ENCODE measurements around the gene TNFSF8.

The TNFSF8 gene, protein sequence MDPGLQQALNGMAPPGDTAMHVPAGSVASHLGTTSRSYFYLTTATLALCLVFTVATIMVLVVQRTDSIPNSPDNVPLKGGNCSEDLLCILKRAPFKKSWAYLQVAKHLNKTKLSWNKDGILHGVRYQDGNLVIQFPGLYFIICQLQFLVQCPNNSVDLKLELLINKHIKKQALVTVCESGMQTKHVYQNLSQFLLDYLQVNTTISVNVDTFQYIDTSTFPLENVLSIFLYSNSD

DNA sequence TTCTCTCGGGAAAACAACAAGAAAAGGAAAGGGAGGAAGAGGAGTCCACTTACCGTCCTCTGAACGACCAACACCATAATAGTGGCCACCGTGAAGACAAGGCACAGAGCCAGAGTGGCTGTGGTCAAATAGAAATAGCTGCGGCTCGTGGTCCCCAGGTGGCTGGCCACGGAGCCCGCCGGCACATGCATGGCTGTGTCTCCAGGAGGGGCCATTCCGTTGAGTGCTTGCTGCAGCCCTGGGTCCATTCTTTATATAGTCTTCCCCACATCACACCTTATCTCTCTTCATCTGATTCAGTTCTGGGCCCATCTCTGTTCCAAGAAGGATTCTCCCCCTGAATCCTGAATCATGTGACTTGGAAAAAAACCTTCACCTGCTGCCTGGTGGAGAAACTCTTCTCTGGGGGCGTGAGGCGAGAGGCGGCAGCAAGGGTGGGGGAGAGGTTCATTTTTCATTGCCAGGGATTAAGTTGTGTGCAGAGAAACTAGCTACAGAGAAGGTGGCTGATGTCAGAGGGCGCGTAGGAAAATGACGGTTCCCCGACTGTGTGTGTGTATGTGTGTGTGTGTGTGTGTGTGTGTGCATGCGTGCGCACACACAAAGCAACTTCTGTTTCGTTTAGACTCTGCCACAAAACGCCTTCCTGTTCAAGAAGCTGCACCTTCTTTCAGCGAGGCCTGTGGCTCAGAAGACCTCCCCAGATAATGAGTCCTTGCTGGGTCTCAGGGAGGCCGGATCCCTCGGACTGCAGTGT, at the start of gene TNFSF8:
Gene TNFSF8 (minus strand): TSS at position 536 of the 757 bp plus-strand sequence. CDS start 288 bp downstream, at position 248.
- DNase-seq (ENCODE audit: low spot score): no peak
- FAIRE-seq: no peak

DNA sequence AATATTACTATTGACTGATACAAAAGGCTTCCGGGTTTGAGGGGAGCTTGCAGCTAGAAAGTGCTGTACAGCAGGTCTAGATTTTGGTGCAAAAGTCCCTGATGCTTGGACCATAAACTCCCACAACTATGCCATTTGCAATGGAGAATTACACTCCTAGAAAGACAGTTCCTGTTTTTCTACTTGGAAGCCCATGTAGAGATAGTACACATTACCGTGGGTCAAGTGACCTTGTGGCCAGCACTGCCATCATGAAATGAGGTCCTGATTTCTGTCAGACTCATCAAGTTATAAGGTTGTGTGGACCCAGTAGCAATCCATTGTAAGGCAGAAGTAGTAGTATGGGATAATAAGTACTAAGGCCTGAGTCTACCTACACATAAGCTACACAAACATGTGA, 42.8 kb upstream of the TNFSF8 start:
- DNase-seq (ENCODE audit: low spot score): no peak
- no peak for FAIRE-seq

DNA sequence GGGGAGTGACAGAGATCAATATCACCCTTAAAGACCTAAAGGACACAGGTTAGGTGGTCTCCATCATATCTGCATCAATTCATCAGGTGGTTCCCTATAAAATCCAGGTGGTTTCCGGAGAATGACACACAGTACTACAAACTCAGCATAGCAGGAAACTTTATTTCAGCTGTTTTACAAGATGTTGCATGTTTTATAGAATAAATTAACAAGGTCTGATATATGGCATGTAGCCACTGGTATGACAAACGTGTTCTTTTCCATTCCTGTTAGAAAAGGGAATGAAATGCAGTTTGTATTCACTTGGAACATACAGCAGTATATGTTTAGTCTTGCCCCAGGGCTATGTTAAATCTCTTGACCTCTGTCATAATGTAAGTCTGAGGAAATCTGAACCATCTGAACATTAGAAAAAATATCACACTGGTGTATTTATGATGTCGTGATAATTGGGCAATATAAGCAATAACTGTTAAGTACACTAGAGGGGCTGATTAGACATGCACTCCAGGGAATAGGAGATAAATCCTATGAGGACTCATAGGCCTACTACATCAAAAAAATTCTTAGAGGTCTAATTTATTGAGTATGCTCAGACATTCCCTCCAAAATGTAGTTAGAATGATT, 42.2 kb upstream of the TNFSF8 start:
- FAIRE-seq (no peak), DNase-seq (ENCODE audit: low spot score) (no peak)

DNA sequence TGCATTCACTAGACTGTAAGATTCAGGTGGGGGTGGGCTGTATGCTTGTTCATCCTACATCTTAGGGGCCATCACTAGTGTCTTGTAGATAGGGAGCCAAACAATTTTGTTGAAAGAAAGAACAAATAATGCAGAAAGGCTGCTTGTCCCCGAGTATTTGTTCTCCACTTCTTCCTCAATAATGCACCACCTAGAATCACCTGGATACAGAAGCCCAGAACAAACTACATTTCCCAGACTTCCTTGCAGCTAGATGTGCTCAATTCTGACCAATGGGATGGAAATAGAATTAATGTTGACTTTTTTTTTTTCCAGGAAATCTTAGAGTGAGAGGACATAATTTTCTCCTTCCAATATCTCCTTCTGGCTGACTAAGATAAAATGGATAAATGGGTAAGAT, 38.9 kb upstream of the TNFSF8 start:
- FAIRE-seq (no peak), DNase-seq (ENCODE audit: low spot score) (no peak)

DNA sequence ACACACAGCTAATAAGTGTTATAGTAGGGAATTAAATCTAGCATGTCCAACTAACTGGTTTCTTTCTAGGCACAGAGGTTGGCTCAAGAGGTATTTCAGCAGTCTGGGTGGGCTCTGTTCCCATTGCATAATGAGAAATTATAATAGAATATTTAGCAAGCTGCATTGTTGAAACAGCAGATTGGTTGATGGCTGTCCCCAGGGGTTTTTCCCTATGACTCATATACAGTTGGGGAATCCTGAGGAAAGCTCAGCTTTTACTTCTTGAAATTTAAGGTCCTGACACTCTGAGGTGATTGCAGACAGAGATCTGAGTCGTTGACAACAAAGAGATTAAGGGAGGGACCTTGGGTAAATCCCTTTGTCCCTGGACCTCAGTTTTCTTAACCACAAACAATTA, 38.3 kb upstream of the TNFSF8 start:
- FAIRE-seq: peak; percentile 65
- DNase-seq (ENCODE audit: low spot score): peak; percentile 36

DNA sequence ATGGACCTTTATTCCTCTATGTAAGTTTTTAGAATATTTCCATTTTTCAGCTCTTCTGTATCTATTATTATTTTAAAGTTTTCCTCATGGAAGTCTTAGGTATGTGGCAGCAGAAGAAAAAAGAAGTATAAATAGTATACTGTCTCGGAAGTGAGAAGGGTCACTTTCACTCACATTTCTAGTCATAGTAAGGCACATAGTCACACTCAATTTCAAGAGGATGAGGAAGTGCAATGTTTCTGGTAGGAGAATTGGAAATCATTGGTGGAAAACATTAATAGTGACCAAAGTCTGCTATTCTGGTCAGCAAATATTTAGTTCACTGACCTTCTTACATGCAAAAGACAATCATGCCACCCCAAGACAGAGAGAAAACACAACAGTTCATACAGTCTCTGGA, 35.2 kb upstream of the TNFSF8 start:
- FAIRE-seq (no peak), DNase-seq (ENCODE audit: low spot score) (no peak)

DNA sequence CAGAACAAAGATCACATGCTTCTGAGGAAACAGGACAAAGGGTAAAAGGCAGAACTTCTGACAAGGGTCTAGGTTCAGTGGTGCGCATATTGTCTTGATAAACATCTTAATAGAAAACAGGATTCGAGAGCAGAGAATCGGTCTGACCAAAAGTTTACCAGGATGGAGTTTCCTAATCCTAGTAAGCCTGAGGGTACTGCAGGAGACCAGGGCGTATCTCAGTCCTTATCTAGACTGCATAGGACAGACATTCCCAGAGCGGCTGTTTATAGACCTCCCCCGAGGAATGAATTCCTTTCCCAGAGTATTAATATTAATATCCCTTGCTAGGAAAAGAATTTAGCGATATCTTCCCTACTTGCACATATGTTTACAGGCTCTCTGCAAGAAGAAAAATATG, 32.4 kb upstream of the TNFSF8 start:
- DNase-seq (ENCODE audit: low spot score) (no peak), FAIRE-seq (no peak)

DNA sequence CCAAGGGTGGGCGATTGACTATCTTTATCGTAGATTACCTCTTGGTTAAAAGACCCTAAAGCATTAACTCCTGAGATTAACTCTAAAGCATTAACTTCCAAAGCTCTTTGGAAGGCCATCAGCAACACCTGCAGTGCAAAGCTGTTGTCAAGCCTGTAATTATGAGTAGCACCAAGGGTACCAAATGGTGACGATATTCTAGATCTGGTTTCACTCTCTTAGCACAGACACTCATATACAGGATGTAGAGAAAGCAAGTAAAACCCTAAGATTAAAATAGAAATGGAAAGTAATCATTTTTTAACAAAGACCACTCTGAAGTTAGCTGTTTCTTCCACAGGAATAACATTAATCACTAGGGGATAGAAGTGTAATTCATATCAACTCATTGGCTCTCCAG, 29.9 kb upstream of the TNFSF8 start:
- no peak for FAIRE-seq
- DNase-seq (ENCODE audit: low spot score): no peak

DNA sequence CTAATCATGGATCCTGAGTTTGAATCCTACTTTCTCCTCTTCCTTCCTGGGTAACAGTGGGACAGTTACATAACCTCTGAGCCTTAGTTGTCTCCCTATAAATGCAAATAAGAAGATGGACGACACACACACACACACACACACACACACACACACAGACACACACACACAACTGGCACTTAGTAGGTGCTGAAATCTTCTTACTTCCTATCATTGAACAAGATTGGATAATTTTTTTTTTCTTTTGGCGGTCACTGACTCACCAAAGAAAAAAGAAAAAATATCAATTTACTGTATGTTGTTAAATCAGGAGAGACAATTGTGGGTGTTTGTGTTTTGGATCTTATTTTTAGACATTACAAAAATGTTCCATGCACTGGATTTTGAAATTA, 28.4 kb upstream of the TNFSF8 start:
- FAIRE-seq (no peak), DNase-seq (ENCODE audit: low spot score) (no peak)

DNA sequence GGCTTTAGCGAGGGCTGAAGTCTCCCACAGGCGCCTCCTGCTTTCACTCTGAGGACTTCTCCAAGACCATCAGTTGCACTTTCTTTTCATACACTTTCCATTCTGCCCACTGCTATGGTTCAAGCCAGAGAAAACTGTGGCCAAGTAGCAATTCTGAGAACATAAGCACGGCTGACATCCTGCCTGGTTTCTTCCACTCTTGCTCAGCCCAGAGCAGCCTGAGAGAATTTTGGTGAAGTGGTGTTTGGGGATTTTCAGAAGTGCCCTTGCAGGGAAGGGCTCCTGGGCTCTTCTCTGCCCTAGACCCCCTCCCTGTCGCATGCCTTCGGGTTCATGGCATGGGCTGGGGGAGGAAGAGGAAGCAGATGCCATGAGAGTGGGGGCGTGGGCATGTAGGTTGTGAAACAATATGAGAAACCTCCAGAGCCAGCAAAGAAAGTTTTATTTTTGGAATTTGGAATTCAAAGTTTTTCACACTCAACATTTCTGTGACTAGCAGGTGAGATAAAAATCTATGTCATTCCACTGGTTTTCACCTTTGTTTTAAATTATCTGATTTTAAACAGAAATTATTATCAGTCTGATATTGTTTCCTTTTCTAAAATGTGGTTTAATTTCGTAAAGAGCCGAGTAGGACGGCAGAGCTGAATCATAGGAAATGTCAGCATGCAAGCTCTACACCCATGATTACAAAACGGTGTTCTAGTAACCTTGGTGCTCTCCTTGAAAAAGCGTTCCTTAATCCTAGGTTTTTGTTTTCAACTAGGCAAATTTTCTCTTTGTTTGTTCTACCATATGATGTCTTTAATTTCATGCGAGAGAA, 27.8 kb upstream of the TNFSF8 start:
- DNase-seq (ENCODE audit: low spot score): no peak
- FAIRE-seq: no peak

DNA sequence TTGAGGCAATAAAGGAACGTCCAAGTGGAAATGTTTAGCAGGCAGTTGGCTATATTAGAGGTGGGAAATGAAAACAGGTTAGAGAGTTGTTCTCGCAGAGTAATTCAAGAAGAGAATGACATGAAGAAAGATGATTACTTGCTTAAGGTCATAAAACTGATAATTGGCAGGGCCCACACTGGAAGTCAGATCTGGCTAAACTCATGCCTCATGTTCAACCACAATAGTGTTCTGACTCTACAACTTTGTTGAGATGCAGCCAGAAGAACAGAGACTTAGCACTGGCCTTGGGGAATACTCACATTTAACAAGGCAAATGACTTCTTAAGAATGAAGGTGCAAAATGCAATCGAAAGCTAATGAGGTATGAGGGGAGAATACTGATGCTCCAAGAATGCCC, 27.2 kb upstream of the TNFSF8 start:
- FAIRE-seq (no peak), DNase-seq (ENCODE audit: low spot score) (no peak)

DNA sequence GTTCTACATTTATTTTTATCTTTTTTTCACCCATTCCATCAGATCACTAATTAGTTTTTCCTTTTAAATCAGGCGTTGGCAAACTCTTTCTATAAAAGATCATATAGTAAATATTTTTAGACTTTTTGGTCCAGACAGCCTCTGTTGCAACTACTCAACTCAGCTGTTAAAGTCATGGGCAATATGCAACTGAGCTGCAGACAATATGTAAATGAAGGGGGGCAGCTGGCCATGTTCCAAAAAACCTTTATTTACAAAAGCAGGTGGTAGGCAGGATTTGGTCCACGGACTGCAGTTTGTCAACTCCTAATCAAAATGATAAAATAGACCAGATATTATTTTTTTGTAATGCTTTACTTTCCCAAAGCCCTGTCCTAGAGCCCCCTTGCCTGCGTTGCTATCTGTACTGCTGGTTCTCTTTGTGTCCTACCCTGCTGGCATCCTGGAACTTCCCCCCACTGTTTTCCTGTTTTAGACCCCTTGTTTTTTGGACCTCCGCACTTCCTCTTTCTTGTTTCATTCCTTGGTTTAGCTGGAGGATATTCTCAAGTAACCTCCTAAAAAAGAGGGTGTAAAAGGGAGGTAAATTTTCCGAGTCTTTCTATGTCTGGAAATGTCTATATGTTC, 24.7 kb upstream of the TNFSF8 start:
- no peak for DNase-seq (ENCODE audit: low spot score)
- FAIRE-seq: no peak

DNA sequence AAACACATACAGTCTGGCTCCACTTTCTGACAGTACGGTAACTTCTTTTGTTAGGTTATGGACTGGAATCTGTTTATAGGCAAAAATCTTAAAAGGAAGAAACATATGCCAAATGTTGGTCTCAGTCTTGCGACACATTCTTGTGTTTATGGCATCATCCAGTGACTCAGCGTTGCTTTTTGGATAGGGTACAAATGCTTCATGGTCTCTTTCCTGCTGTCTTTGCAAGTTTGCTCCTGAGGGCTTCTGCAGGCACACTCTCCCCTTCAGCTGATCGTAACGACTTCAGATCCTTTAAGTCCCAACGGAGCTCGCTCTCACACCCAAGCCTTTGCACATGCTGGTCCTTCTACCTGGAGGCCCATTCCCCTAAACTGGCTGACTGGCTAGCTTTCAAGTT, 23.6 kb upstream of the TNFSF8 start:
- DNase-seq (ENCODE audit: low spot score) (peak; percentile 26), FAIRE-seq (no peak)

DNA sequence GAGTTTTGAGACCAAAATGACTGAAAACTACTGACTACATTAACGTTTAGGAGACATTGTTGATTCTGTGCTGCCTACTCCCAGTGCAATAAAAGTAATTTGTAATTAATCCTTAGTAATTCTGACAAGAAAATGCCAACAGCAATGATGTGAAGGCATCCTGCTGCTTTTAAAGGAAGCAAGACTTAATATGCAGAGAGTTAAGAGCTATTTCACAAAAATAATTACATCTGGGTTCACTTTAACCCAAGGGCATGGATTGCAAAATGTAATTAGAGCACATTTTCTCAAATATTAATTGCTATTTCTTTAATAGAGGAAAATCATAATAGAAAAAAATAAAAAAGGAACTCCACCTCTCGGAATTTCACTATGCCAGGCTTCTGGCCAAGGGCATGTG, 22.7 kb upstream of the TNFSF8 start:
- FAIRE-seq: no peak
- DNase-seq (ENCODE audit: low spot score): no peak

DNA sequence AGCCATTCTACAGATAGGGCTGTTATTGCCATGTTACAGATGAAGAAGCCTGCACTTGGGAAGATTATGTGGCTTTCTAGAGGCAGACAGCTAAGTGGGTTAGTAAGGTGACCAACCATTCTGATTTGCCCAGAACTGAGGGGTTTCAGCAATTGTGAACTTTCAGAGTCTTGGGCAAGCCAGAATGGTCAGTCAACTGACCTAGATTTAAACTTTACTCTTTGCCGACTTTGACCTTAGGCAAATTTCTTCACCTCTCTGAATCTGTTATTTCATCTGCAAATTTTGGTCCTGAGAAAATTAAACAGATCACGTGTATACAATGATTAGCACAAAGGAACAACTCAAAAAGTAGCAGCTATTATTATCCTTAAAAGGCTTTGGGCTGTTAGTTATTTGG, 20.4 kb upstream of the TNFSF8 start:
- no peak for FAIRE-seq
- DNase-seq (ENCODE audit: low spot score): no peak

DNA sequence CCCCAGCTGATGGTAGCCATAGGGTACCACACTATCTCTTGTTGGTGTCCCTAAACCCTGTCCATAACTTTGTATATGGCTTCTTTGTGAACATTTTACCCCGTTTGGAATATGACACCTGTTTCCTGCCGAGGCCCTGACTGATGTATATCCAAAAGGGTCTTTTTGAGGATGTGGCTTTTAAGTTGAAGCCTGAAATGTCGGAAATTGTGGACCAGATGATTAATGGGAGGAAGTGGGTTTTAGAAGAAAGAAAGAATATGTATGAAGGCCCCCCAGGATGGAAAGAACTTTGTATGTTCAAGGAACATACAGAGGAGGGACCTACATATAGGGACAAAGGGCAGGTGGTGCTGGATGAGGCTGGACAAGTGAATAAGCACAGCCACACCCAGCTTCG, 16.7 kb upstream of the TNFSF8 start:
- FAIRE-seq (no peak), DNase-seq (ENCODE audit: low spot score) (no peak)

DNA sequence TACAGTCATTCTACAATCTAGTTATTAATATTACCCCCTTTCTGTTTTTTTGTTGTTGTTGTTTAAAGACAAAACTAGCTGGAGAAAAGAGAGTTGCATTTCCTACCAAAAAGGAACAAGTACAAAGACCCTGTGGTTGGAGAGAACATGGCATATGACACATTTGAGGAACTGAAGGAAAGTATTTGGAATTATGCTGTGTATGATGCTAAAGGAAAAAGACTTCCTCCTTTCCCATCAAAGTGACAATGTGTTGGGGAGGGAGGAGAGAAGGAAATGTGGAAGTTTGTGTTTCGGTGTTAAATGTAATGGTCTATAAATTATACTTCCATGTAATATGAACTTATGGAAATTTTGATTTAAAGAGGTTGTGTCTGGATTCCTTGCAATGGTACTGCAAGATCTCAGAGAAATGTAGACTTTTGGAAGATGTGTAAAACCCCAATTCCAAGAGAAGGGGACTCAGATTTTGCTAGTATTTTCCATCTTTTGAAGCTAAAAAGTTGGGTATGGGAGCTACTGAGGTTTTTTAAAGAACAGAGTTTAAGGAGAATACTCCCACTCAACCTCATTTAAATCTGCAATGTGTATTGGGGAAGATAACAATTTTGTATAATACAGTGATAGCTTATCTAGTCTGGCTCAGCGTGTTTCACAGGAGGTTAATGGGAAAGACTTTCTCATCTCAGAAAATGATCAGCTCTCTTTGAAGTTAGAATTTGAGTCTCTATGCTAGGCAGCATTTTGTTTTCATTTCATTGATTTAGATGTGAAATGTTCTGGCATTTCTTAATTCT, 15.4 kb upstream of the TNFSF8 start:
- FAIRE-seq: no peak

DNA sequence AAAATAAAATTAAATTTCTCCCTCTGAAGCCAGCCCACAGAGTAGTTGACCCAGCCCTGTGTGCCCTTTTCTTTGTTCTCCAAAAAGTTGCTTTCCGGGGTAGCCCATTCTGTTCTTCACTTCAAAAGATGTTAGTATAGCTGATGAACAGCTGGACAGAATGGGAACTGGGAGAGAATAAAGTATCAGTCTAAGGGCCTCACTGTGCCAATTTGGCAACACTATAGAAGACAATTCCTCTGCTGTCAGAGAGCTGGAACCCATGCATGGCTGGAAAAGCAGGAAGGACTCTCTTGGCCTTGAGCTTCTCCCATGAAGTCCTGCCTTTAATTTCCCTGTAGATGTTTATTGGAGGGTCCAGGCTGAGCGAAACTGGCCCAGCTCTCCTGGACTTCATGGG, 11.0 kb upstream of the TNFSF8 start:
- DNase-seq (ENCODE audit: low spot score) (no peak), FAIRE-seq (no peak)

More for the DNA sequence above, 15.4 kb upstream of the TNFSF8 start:
- no peak for DNase-seq (ENCODE audit: low spot score)

DNA sequence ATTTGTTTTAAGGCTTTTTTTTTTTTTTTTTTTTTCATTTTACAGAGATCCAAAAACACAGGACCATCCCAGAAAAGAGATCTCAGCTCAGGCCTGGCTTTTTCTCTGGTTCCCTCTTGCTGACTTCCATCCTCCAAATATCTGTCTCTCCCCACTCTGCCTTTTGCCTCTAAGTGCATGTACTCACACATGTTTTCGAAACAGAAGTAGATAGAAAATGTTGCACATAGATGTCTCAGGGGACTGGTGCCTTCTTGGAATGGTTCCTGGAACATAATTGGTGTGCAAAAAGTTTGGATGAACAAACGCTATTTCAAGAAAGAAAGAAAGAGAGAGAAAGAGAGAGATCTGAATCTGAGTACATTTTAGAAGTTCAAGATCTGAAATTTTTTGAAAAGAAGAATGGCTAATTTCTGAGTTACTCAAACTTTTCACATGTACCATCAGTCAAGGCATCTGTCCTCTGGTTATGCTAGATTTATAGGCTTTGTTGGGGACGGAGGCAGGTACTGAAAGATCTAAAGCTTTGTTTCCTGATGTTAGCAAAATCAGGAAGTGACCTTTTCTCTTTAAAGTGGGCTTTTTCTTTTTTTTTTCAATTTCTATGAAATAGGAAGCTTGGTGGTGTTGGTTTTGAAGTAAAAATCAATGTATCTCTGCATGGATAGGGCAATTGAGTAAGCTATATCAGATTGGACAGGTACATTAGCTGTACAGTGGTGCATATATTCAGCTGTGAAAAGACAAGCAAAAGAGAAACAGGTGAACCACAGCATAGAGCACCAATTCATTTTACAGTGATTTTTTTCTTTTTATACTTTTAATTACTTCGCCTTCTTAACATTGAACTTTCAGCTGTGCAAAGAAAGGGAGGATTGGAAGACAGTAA, 8.5 kb upstream of the TNFSF8 start:
- DNase-seq (ENCODE audit: low spot score) (no peak), FAIRE-seq (no peak)

DNA sequence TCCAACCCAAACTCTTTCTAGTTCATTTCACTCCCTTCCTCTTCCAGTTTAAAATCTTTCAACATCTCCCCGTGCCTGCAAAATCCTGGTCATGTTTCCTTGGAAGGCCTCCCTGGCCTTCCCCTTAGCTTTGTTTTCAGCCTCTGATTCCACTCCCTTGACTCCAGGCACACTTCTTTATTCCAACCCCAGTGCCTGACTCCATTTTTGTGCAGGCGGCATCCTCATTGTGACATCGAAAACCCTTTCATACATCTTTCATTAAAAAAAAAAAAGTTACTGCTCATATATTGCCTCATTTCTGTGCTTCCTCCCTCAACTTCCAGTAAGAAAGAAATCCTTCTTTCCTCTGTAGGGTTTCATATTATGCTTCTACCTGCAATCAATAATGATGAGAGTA, 7.1 kb upstream of the TNFSF8 start:
- no peak for FAIRE-seq
- DNase-seq (ENCODE audit: low spot score): no peak

Measured in RCC 7860 (cell line).